Measurements from ENCODE around the gene VSTM1. TPM values are rescaled to one million over a fixed set of nuclear protein-coding genes. Genes with fewer than 3 reads are reported as not detected.

The VSTM1 gene
- total RNA-seq, 2 donors from 2014 or later = not detected

- H3K36me3 ChIP-seq = no peaks in the 10 kb centered on the region
- H3K27ac ChIP-seq = no peak overlapping the region
- no peak for TF ChIP-seq CTCF (IDR thresholded peaks at IDR 0.05)
- H3K9me3 ChIP-seq = no peaks in the 10 kb centered on the region
- no peaks in the 10 kb centered on the region for H3K4me1 ChIP-seq
- no peaks in the 10 kb centered on the region for H3K27me3 ChIP-seq
- no peak for DNase-seq (ENCODE audit: low spot score)
- no peak overlapping the region for H3K4me3 ChIP-seq
Measured at GRCh38 chr19:54001496-54001895, 62.2 kb downstream of the VSTM1 start.

- DNase-seq (ENCODE audit: low spot score) = no peak
- Histone ChIP-seq H3K27me3 (no peaks in the 10 kb centered on the region), H3K27ac (no peak overlapping the region), H3K36me3 (no peaks in the 10 kb centered on the region), H3K4me1 (no peaks in the 10 kb centered on the region), H3K9me3 (no peaks in the 10 kb centered on the region), H3K4me3 (no peak overlapping the region)
- no peak for TF ChIP-seq CTCF (IDR thresholded peaks at IDR 0.05)
Measured at GRCh38 chr19:53999694-54000093, 64.0 kb downstream of the VSTM1 start.

GRCh38 chr19:53998223-53998622 is 65.5 kb downstream of the VSTM1 start:
- TF ChIP-seq CTCF (IDR thresholded peaks at IDR 0.05) = no peak
- H3K36me3 ChIP-seq = no peaks in the 10 kb centered on the region
- no peak for DNase-seq (ENCODE audit: low spot score)
- no peaks in the 10 kb centered on the region for H3K4me1 ChIP-seq
- H3K27ac ChIP-seq = no peak overlapping the region
- no peak overlapping the region for H3K4me3 ChIP-seq
- H3K27me3 ChIP-seq = peaks cover 0 to 2% of the 10 kb centered on the region in 2 donors
- H3K9me3 ChIP-seq = no peaks in the 10 kb centered on the region

- Histone ChIP-seq H3K4me3 (no peak overlapping the region), H3K27ac (no peak overlapping the region), H3K36me3 (no peaks in the 10 kb centered on the region), H3K9me3 (no peaks in the 10 kb centered on the region), H3K27me3 (peaks cover 5 to 20% of the 10 kb centered on the region in 2 donors), H3K4me1 (peaks cover 0 to 12% of the 10 kb centered on the region in 2 donors)
- DNase-seq (ENCODE audit: low spot score) = no peak
- TF ChIP-seq CTCF (IDR thresholded peaks at IDR 0.05) = no peak
Measured at GRCh38 chr19:53994811-53995210, 68.9 kb downstream of the VSTM1 start.

GRCh38 chr19:53993448-53993847 is 70.2 kb downstream of the VSTM1 start:
- no peak for TF ChIP-seq CTCF (IDR thresholded peaks at IDR 0.05)
- no peaks in the 10 kb centered on the region for H3K36me3 ChIP-seq
- H3K4me3 ChIP-seq = no peak overlapping the region
- no peaks in the 10 kb centered on the region for H3K9me3 ChIP-seq
- no peak overlapping the region for H3K27ac ChIP-seq
- peaks cover 0 to 12% of the 10 kb centered on the region in 2 donors for H3K4me1 ChIP-seq
- H3K27me3 ChIP-seq = peaks cover 5 to 20% of the 10 kb centered on the region in 2 donors
- DNase-seq (ENCODE audit: low spot score) = no peak

- Histone ChIP-seq H3K36me3 (no peaks in the 10 kb centered on the region), H3K4me3 (no peak overlapping the region), H3K27ac (no peak overlapping the region), H3K27me3 (peaks cover 5 to 20% of the 10 kb centered on the region in 2 donors), H3K4me1 (peaks cover 0 to 12% of the 10 kb centered on the region in 2 donors), H3K9me3 (no peaks in the 10 kb centered on the region)
- TF ChIP-seq CTCF (IDR thresholded peaks at IDR 0.05) = no peak
- DNase-seq (ENCODE audit: low spot score) = no peak
Measured at GRCh38 chr19:53992815-53993214, 70.9 kb downstream of the VSTM1 start.

Data from right atrium auricular region (tissue), 2 donors.